K562 (cell line): ENCODE results near the gene LDB1. TPM values are rescaled to one million over a fixed set of nuclear protein-coding genes. Genes with fewer than 3 reads are reported as not detected.

Experiments
- ETS2 ChIP-seq: IDR thresholded peaks from 2 replicates; pipeline ENCODE4 v1.6.1; 2016; ENCODE audit warnings: borderline replicate concordance, missing genetic modification characterization, mild to moderate bottlenecking, moderate library complexity, missing compliant biosample characterization; ENCODE audit not compliant: poor library complexity, severe bottlenecking
- FOXA3 ChIP-seq, 2 experiments: fragments of 450-650 bp in 1 of 2; sonication (generic) in 1 of 2; formaldehyde crosslinking; IDR thresholded peaks in 1 of 2; conservative IDR thresholded peaks in 1 of 2; 2 replicates each; pipeline versions ENCODE4 v1.4.0 to v1.8.0; 2020 to 2022; ENCODE audit warnings: mild to moderate bottlenecking in 2 of 2, missing genetic modification reagents in 1 of 2
- FOXK2 ChIP-seq, 2 experiments: fragments of 450-650 bp; IDR thresholded peaks in 1 of 2; conservative IDR thresholded peaks in 1 of 2; 2 replicates each; pipeline ENCODE4 v1.6.1; 2016; ENCODE audit warnings: low read depth in 2 of 2, mild to moderate bottlenecking in 1 of 2
- HIVEP1 ChIP-seq: fragments of 250-450 bp; sonication (Bioruptor Pico); IDR thresholded peaks from 2 replicates; pipeline ENCODE4 v1.4.0; 2020; ENCODE audit warnings: mild to moderate bottlenecking
- L3MBTL2 ChIP-seq: fragments of 450-650 bp; IDR thresholded peaks from 2 replicates; pipeline ENCODE4 v1.6.1; 2016; ENCODE audit warnings: mild to moderate bottlenecking, moderate library complexity
- MYC ChIP-seq, 2 experiments: fragments of 250-450 bp in 1 of 2; sonication (Bioruptor Pico) in 1 of 2; IDR thresholded peaks; 2 replicates each; pipeline versions ENCODE4 v1.5.1 to v1.6.1; 2012 to 2021; ENCODE audit warnings: low read depth in 2 of 2, borderline replicate concordance in 1 of 2, improper control_type of control experiment in 1 of 2, low read length in 1 of 2, mild to moderate bottlenecking in 1 of 2, moderate library complexity in 1 of 2
- POLR2H ChIP-seq: IDR thresholded peaks from 2 replicates; pipeline ENCODE4 v1.6.1; 2016; ENCODE audit warnings: missing genetic modification characterization, low read depth, mild to moderate bottlenecking, control low read depth, missing compliant biosample characterization, moderate library complexity
- RNF2 ChIP-seq: sonication (generic); IDR thresholded peaks from 2 replicates; pipeline ENCODE4 v1.6.1; 2016
- SLC30A9 ChIP-seq: fragments of 250-450 bp; sonication (Bioruptor Pico); IDR thresholded peaks from 2 replicates; pipeline ENCODE4 v1.8.0; 2022; ENCODE audit warnings: mild to moderate bottlenecking, moderate library complexity
- TEAD4 ChIP-seq, 2 experiments: sonication (generic) in 1 of 2; formaldehyde crosslinking in 1 of 2; IDR thresholded peaks; 2 replicates each; pipeline versions ENCODE4 v1.6.1 to v1.8.0; 2012 to 2022; ENCODE audit warnings: borderline replicate concordance in 1 of 2, inconsistent platforms in 1 of 2, low read length in 1 of 2, mild to moderate bottlenecking in 1 of 2, missing genetic modification reagents in 1 of 2
- TGIF2 ChIP-seq: sonication (generic); formaldehyde crosslinking; IDR thresholded peaks from 2 replicates; pipeline ENCODE4 v1.8.1; 2022; ENCODE audit warnings: mild to moderate bottlenecking, missing genetic modification reagents, moderate library complexity
- TRIM28 ChIP-seq: fragments of 450-650 bp; IDR thresholded peaks from 2 replicates; pipeline ENCODE4 v1.6.1; 2017
- ZNF586 ChIP-seq: fragments of 450-650 bp; formaldehyde crosslinking; conservative IDR thresholded peaks from 2 replicates; pipeline ENCODE4 v1.4.0; 2020; ENCODE audit warnings: mild to moderate bottlenecking, moderate library complexity
- ZNF644 ChIP-seq: fragments of 200-800 bp; sonication (Bioruptor generic); IDR thresholded peaks from 2 replicates; pipeline ENCODE4 v1.6.1; 2016; ENCODE audit warnings: low read depth, missing genetic modification characterization, missing compliant biosample characterization
- polyA plus RNA-seq, 8 experiments: library from polyadenylated mRNA; depleted of rRNA in 4 of 8; stranded (reverse) in 5 of 8; unstranded in 3 of 8; fragments of >200 nt; fragmentation: Nextera tagmentation in 2 of 8; fragmentation: Illumina TruSeq in 1 of 8; extraction: Ambion mirVana in 2 of 8; extraction: Trizol in 1 of 8; gene quantifications; 2 replicates each; pipeline versions ENCODE4 v1.2.1 to v1.2.3, GENCODE V29; 2011 to 2014; ENCODE audit warnings: inconsistent platforms in 1 of 8, missing spikeins in 1 of 8
- total RNA-seq, 7 experiments: library from RNA; depleted of rRNA in 6 of 7; stranded (reverse); fragments of >200 nt in 6 of 7; fragmentation: Illumina TruSeq in 2 of 7; extraction: Trizol in 2 of 7; gene quantifications; 2 replicates each; pipeline versions ENCODE4 v1.2.1 to v1.2.3, GENCODE V29; 2011 to 2021; ENCODE audit warnings: low replicate concordance in 1 of 7
- TF ChIP-seq, protein P1 (sequence below): fragments of 450-650 bp; conservative IDR thresholded peaks from 2 replicates; pipeline ENCODE4 v1.6.1; 2016; ENCODE audit warnings: missing genetic modification characterization, low read depth, mild to moderate bottlenecking, missing compliant biosample characterization, moderate library complexity
- TF ChIP-seq, protein P2 (sequence below), 2 experiments: fragments of 450-650 bp; conservative IDR thresholded peaks; 2 replicates each; pipeline ENCODE4 v1.6.1; 2017; ENCODE audit warnings: mild to moderate bottlenecking in 2 of 2, moderate library complexity in 2 of 2
- TF ChIP-seq, protein P3 (sequence below): fragments of 250-450 bp; sonication (Bioruptor Pico); IDR thresholded peaks from 2 replicates; pipeline ENCODE4 v1.4.0; 2020; ENCODE audit warnings: mild to moderate bottlenecking

LDB1 gene
- total and polyA plus RNA-seq, 9 of the 15 experiments (the other 6 are each of a cell fraction or from before 2014, with no cell fraction given) = 1.9 to 137 (median 105) TPM

DNA sequence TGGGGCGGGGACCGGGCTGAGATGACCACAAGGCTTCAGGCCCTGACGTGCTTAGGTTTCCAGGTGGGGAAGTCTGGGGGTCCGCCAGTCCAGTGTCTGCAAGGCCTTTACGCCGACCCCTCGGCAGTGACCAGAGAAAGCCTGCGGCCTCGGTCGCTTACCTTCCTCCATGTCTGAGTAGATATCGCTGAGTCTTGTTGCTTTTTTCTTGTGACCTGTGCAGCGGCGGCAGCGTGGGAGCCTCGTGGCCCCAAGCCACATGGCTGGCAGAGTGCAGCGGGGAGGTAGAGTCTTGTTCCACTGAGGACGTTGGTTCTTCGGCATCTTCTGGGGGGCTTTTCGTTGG lies 32.4 kb upstream of the LDB1 start (continued):
- TF ChIP-seq MYC (IDR thresholded peaks at IDR 0.05; ENCODE audit: low read depth, low read length) (peak; percentile 86), MYC (CRISPR knock-in tag; IDR thresholded peaks at IDR 0.05; ENCODE audit: borderline replicate concordance, low read depth) (peak; percentile 97), TEAD4 (IDR thresholded peaks at IDR 0.05; ENCODE audit: low read length) (no peak), TEAD4 (CRISPR knock-in tag; IDR thresholded peaks at IDR 0.05; ENCODE audit: borderline replicate concordance) (no peak), ZNF586 (CRISPR knock-in tag) (no peak), FOXA3 (CRISPR knock-in tag; conservative IDR thresholded peaks at IDR 0.05 in 1 of 2, IDR thresholded peaks at IDR 0.05 in 1 of 2) (no peak), FOXK2 (conservative IDR thresholded peaks at IDR 0.05 in 1 of 2, IDR thresholded peaks at IDR 0.05 in 1 of 2; ENCODE audit: low read depth in 2 of 2) (peak in 1 of 2 experiments; percentile 13; a peak in 1 of 4 replicates), HIVEP1 (CRISPR knock-in tag) (no peak), ETS2 (tag) (no peak), POLR2H (no peak; the same call in 1 of the 2 replicates), ZNF644 (tag) (no peak), SLC30A9 (CRISPR knock-in tag) (no peak), TRIM28 (no peak), RNF2 (no peak), L3MBTL2 (no peak), TGIF2 (CRISPR knock-in tag) (no peak)
- TF ChIP-seq, protein P1, sequence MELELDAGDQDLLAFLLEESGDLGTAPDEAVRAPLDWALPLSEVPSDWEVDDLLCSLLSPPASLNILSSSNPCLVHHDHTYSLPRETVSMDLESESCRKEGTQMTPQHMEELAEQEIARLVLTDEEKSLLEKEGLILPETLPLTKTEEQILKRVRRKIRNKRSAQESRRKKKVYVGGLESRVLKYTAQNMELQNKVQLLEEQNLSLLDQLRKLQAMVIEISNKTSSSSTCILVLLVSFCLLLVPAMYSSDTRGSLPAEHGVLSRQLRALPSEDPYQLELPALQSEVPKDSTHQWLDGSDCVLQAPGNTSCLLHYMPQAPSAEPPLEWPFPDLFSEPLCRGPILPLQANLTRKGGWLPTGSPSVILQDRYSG (tag) = no peak
- TF ChIP-seq, protein P2, sequence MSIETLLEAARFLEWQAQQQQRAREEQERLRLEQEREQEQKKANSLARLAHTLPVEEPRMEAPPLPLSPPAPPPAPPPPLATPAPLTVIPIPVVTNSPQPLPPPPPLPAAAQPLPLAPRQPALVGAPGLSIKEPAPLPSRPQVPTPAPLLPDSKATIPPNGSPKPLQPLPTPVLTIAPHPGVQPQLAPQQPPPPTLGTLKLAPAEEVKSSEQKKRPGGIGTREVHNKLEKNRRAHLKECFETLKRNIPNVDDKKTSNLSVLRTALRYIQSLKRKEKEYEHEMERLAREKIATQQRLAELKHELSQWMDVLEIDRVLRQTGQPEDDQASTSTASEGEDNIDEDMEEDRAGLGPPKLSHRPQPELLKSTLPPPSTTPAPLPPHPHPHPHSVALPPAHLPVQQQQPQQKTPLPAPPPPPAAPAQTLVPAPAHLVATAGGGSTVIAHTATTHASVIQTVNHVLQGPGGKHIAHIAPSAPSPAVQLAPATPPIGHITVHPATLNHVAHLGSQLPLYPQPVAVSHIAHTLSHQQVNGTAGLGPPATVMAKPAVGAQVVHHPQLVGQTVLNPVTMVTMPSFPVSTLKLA (conservative IDR thresholded peaks at IDR 0.05) = peak; percentile 89 to 90
- TF ChIP-seq, protein P3, sequence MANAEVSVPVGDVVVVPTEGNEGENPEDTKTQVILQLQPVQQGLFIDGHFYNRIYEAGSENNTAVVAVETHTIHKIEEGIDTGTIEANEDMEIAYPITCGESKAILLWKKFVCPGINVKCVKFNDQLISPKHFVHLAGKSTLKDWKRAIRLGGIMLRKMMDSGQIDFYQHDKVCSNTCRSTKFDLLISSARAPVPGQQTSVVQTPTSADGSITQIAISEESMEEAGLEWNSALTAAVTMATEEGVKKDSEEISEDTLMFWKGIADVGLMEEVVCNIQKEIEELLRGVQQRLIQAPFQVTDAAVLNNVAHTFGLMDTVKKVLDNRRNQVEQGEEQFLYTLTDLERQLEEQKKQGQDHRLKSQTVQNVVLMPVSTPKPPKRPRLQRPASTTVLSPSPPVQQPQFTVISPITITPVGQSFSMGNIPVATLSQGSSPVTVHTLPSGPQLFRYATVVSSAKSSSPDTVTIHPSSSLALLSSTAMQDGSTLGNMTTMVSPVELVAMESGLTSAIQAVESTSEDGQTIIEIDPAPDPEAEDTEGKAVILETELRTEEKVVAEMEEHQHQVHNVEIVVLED (CRISPR knock-in tag) = no peak
